GM18499 (cell line): ENCODE measurements around the gene ZC3HAV1.
"Not testable (repeated sequence)": the region's sequence is repeated elsewhere in the genome, so short reads cannot be mapped to it uniquely, and the experiment has no call there.

Experiments
- ATAC-seq: cut with Tn5 transposase; IDR thresholded peaks from one replicate; pipeline ENCODE4 v1.9.1; 2021; ENCODE audit warnings: moderate number of reproducible peaks; ENCODE audit not compliant: insufficient read depth, unreplicated experiment

The ZC3HAV1 gene

GRCh38 chr7:139033346-139034114 lies 76.0 kb downstream of the ZC3HAV1 start:
- ATAC-seq, result no peak

GRCh38 chr7:139032473-139032872 lies 77.0 kb downstream of the ZC3HAV1 start:
- no peak for ATAC-seq

GRCh38 chr7:139029353-139029752 lies 80.2 kb downstream of the ZC3HAV1 start:
- ATAC-seq, result no peak

GRCh38 chr7:139026551-139026950 lies 83.0 kb downstream of the ZC3HAV1 start:
- ATAC-seq, result no peak

GRCh38 chr7:139025861-139026260 lies 83.7 kb downstream of the ZC3HAV1 start:
- not testable (repeated sequence) for ATAC-seq

- ATAC-seq, result no peak
These were observed 86.4 kb downstream of the ZC3HAV1 start for GRCh38 chr7:139023076-139023475.

- ATAC-seq, result no peak
These were observed 87.2 kb downstream of the ZC3HAV1 start for GRCh38 chr7:139022286-139022685.

- no peak for ATAC-seq
These were observed 90.6 kb downstream of the ZC3HAV1 start for GRCh38 chr7:139018910-139019309.

GRCh38 chr7:139016931-139017511 lies 92.5 kb downstream of the ZC3HAV1 start:
- ATAC-seq, result peak; percentile 66

GRCh38 chr7:139011373-139011772 lies 98.1 kb downstream of the ZC3HAV1 start:
- no peak for ATAC-seq

GRCh38 chr7:139004321-139005090 lies 105.0 kb downstream of the ZC3HAV1 start:
- no peak for ATAC-seq

GRCh38 chr7:138999414-138999813 lies 110.1 kb downstream of the ZC3HAV1 start:
- no peak for ATAC-seq
